ENCODE results near the gene CLMN.

CLMN gene

DNA sequence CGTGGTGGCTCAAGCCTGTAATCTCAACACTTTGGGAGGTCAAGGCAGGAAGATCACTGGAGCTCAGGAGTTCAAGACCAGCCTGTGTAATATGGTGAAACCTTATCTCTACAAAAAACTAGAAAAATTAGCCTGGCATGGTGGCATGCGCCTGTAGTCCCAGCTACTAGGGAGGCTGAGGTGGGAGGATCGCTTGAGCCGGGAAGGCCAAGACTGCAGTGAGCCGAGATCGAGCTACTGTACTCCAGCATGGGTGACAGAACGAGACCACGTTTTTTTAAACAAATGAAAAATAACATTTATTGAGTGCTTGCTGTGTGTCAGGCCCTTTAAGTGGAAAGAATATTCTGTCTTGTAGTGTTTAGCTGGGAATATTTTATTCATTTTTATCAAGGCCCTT is 26.6 kb upstream of the CLMN start:
- no peak overlapping the region for H3K27ac ChIP-seq (replicated peaks)
- no peak for TF ChIP-seq POLR2AphosphoS5 (IDR thresholded peaks at IDR 0.05; ENCODE audit: low read depth)
- no peak for TF ChIP-seq CTCF (IDR thresholded peaks at IDR 0.05; ENCODE audit: insufficient read depth, low read length)
- no peak for TF ChIP-seq SPI1 (IDR thresholded peaks at IDR 0.05; ENCODE audit: borderline replicate concordance, low read depth)
- TF ChIP-seq, protein P1, sequence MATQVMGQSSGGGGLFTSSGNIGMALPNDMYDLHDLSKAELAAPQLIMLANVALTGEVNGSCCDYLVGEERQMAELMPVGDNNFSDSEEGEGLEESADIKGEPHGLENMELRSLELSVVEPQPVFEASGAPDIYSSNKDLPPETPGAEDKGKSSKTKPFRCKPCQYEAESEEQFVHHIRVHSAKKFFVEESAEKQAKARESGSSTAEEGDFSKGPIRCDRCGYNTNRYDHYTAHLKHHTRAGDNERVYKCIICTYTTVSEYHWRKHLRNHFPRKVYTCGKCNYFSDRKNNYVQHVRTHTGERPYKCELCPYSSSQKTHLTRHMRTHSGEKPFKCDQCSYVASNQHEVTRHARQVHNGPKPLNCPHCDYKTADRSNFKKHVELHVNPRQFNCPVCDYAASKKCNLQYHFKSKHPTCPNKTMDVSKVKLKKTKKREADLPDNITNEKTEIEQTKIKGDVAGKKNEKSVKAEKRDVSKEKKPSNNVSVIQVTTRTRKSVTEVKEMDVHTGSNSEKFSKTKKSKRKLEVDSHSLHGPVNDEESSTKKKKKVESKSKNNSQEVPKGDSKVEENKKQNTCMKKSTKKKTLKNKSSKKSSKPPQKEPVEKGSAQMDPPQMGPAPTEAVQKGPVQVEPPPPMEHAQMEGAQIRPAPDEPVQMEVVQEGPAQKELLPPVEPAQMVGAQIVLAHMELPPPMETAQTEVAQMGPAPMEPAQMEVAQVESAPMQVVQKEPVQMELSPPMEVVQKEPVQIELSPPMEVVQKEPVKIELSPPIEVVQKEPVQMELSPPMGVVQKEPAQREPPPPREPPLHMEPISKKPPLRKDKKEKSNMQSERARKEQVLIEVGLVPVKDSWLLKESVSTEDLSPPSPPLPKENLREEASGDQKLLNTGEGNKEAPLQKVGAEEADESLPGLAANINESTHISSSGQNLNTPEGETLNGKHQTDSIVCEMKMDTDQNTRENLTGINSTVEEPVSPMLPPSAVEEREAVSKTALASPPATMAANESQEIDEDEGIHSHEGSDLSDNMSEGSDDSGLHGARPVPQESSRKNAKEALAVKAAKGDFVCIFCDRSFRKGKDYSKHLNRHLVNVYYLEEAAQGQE (IDR thresholded peaks at IDR 0.05; ENCODE audit: insufficient replicate concordance, low read depth) = no peak
- no peak for TF ChIP-seq GABPA (IDR thresholded peaks at IDR 0.05; ENCODE audit: low read depth)
- no peak overlapping the region for H3K4me3 ChIP-seq (replicated peaks; ENCODE audit: insufficient read depth, low read length)
- DNase-seq (ENCODE audit: low read depth in 1 of 2, low spot score in 1 of 2) = no peak
- H3K27me3 ChIP-seq (ENCODE audit: insufficient read depth, poor library complexity, severe bottlenecking) = no peaks in the 10 kb centered on the region

DNA sequence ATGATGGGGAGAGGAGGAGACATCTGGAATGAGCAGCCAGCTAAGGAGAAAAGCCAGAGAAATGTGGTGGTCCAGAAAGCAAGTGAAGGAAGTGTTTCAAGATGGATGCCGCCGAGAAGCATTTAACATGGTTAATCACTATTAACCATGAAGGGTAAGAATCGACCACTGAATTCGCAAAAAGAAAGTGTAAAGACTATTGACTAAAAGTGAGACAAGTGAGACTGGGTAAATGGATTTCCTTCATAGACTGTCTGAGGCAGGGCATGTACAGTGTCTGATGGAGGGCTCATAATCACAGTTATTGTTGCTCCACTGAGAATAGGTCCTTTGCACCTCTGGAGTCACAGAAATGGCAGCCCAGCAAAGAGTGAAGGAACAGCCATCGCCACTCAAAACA is 25.3 kb upstream of the CLMN start:
- no peak overlapping the region for H3K4me3 ChIP-seq (replicated peaks; ENCODE audit: insufficient read depth, low read length)
- no peak for DNase-seq (ENCODE audit: low read depth in 1 of 2, low spot score in 1 of 2)
- H3K27ac ChIP-seq (replicated peaks) = no peak overlapping the region
- no peak for TF ChIP-seq CTCF (IDR thresholded peaks at IDR 0.05; ENCODE audit: insufficient read depth, low read length)
- no peak for TF ChIP-seq GABPA (IDR thresholded peaks at IDR 0.05; ENCODE audit: low read depth)
- TF ChIP-seq POLR2AphosphoS5 (IDR thresholded peaks at IDR 0.05; ENCODE audit: low read depth) = no peak
- TF ChIP-seq, protein P1 (IDR thresholded peaks at IDR 0.05; ENCODE audit: insufficient replicate concordance, low read depth) = no peak
- no peak for TF ChIP-seq SPI1 (IDR thresholded peaks at IDR 0.05; ENCODE audit: borderline replicate concordance, low read depth)
- H3K27me3 ChIP-seq (ENCODE audit: insufficient read depth, poor library complexity, severe bottlenecking) = no peaks in the 10 kb centered on the region

DNA sequence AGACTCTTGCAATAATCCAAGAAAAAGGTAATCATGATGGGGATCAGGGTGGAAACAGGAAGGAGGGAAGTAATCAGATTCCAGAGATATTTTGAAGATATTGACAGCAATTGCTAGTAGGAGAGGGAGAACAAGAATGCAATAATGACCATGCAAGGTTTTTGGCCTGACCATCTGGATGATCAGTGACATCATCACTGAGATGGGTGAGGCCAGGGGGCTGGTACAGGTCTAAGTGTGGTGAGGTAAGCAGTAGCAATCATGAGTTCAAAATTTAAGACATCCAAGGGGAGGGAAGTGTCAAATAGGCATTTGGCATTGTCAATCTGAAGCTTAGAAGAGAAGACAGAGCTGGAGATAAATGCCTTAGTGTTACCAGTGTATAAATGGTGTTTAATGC is 24.8 kb upstream of the CLMN start:
- Histone ChIP-seq H3K27me3 (ENCODE audit: insufficient read depth, poor library complexity, severe bottlenecking) (no peaks in the 10 kb centered on the region), H3K27ac (replicated peaks) (no peak overlapping the region), H3K4me3 (replicated peaks; ENCODE audit: insufficient read depth, low read length) (no peak overlapping the region)
- DNase-seq (ENCODE audit: low read depth in 1 of 2, low spot score in 1 of 2) = no peak
- no peak for TF ChIP-seq CTCF (IDR thresholded peaks at IDR 0.05; ENCODE audit: insufficient read depth, low read length)
- TF ChIP-seq SPI1 (IDR thresholded peaks at IDR 0.05; ENCODE audit: borderline replicate concordance, low read depth) = no peak
- TF ChIP-seq, protein P1 (IDR thresholded peaks at IDR 0.05; ENCODE audit: insufficient replicate concordance, low read depth) = no peak
- TF ChIP-seq POLR2AphosphoS5 (IDR thresholded peaks at IDR 0.05; ENCODE audit: low read depth) = no peak
- no peak for TF ChIP-seq GABPA (IDR thresholded peaks at IDR 0.05; ENCODE audit: low read depth)
